NCI-H1436 treated with DMSO at 0.1 percent for 48 hours (cell line): ENCODE results near the gene ALDH1L1.

Experiments
- DNase-seq: peaks from one replicate; lab custom pipeline; 2025; lab: John Stamatoyannopoulos, UW

Gene ALDH1L1

GRCh38 chr3:126118591-126118990 is 61.8 kb downstream of the ALDH1L1 start:
- DNase-seq: no peak

DNA sequence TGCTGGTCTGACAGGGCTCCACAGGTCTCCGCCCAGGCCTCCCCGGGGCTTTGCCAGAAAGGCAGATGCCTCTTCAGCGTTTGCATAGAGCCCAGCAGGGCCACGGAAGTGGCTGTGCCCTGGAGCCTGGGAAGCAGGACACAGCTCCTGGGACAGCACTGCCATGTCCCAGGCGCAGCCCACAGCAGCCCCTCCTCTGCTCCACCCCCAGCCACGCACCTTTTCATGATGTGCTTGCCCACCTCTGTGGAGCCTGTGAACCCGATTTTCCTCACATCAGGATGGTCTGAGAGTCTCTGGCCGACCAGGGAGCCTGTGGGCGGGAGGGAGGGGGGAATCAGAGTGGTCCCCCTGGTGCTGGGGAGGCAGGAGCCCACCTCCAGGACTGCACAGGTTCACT is 62.6 kb downstream of the ALDH1L1 start:
- no peak for DNase-seq

DNA sequence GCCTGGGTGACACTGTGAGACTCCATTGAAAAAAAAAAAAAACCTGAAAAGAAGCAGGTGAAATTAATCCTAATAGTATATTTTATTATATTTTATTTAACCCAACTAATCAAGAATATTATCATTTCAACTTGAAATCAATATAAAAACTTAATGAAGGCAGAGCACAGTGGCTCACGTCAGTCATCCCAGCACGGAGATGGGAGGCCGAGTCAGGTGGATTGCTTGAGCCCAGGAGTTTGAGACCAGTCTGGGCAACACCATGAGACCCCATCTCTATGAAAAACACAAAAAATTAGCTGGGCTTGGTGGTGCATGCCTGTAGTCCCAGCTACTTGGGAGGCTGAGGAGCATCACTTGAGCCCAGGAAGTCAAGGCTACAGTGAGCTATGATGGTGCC is 63.2 kb downstream of the ALDH1L1 start:
- no peak for DNase-seq

- no peak for DNase-seq
Observed at GRCh38 chr3:126116526-126116925, 63.9 kb downstream of the ALDH1L1 start.

DNA sequence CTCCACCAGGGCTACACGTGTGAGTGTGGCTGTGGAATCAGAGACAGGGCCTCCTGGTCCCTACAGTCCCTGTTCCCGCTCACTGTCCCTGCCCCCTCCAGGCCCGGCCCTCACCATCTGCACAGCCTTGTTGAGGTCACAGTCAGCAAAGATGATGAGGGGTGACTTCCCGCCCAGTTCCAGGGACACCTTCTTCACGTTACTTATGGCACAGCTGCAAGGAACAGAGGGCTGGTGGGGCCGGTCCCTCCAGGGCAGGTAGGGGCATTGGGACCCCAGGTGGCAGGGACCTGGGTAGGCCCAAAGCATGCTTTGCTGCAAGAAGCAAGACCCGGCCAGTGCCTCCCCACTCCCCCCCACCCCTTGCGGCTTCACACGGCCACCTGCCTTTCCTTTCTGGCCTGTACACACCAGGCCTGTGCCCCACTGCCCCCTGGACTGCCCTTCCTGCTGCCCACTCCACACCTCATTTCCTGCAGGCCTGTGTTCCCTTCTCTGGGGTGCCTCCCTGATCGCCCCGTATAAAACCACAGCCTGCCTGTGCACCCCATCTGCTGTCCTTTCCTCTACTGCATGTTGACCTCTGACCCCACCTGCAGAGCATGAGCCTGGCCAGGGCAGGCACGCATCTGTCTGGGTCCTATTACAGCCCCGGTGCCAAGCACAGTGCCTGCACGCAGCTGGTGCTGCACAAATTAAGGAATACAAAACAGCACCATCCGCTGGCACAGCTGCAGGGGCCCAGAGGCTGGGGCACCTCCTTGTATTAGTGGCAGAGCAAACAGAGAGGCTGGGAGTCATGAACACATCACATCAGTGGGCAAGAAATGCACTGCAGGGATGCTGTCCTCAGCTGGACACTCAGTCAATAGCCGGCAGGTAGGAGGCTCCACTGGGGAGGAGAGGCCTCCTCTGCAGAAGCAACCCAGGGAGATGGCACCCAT is 65.7 kb downstream of the ALDH1L1 start:
- no peak for DNase-seq

DNA sequence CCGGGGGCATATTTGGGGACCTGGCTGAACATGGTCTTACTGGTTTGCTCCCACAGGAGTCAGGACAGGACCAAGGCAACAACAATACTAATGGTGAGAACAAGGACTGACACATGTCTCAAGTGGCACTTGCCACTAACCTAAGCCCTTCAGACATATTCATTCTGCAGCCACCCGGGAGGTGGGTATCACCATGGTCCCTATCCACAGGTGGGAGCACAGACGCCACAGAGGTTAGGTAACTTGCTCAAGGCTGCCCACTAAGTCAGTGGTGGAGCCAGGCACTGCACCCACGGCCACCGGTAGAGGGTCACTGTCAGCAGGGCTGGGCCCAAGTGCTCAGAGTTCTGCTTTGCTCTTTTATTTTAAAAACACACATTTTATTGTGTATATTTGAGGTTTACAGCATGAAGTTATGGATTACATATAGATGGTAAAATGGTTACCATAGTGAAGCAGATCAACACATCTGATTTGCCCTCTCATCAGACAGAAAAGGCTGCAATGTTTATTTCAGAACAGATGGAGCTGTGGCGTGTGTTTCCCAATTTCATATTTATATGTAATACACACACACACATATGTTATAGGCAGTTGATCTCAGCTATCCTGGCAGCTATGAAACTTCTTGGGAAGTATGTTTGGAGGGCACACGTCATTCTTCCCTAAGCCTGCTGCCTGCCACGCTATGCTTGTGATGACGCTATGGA is 66.5 kb downstream of the ALDH1L1 start:
- no peak for DNase-seq

DNA sequence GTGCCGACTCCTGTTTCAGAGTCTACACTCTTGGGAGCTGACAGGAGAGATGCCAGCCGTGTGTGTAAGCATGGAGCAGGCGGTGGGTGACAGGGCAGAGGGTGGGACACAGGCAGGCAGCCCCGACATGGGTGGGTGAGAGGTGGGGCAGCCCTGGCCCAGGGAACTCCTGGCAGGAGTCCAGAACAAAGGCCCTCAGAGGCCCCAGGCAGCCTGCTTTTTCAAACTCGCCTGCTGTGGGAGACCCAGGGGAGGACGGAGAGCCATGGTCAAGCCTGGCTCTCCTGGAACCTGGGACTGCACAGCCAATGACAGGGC is 67.2 kb downstream of the ALDH1L1 start:
- no peak for DNase-seq

DNA sequence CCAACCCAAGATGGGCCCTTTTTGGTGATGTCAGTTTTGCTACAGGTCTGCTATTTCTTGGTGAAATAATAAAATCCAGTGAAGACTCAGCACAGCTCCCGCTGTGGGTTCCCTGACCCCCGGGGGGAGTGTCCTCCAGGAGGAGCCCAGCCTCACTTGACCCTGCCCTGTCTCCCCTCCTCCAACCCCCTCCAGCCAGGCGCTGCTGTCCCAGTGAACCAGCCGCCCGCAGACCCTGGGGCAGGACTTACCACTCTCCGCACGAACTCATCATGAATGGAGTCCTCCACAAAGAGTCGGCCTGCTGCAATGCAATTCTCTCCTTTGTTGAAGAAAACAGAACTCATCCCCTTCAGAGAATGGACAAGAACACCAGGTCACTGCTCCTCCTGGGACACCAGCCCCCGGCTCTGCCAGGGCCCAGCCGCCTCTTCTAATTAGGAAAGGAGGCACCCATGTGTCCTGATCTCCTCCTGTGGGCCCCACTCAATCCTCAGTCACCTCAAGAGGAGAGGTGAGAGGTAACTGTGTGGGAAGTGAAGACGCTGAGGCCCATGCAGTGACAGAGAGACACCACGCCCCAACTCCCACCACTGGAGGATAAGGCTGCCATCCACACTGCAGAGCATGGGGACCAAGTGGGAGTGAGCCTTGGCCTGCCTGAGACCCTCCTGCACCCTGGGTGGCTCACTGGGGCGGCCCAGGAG is 67.7 kb downstream of the ALDH1L1 start:
- DNase-seq: no peak

DNA sequence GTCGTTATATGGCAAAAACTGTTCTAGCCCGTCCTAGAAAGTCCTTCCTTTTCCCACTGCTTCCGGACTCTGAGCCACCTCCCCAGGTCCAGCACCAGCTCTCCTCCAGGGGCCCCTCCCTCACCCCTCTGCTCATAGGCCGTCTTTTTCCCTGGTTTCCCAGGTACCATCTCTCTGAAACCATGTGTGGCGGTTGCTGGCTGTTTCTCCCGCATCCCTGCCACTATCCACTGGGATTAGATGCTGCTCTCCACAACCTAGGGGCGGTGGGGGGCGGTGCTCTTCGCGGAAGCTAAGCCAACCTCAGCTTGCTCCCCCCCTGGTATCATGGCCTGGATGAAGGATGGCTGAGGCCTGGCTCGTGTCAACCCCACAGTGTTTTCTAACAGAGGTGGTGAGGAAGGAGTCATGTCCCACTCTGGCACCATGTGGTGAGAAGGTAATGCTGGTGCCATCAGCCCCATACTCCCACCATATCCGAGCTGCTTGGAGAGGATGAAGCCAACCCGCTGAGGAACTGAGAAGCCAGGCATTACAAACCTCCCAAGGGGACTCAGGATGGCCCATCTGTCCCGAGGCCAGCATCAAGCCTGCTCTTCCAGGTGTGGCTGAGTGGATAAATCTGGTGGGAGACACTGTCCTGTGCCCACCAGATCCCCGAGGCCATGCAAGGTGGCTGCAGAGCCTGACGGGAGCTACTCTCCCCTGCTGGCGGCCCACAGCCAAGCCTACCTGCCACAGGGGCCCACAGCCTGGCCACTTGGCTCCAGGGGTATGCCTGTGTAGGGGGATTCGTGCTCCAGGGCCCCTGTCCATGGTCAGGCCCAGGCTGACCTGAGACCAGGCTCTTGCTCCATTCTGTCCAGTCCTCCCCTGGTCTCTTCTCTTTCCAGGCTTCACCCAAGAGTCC is 68.6 kb downstream of the ALDH1L1 start:
- no peak for DNase-seq

DNA sequence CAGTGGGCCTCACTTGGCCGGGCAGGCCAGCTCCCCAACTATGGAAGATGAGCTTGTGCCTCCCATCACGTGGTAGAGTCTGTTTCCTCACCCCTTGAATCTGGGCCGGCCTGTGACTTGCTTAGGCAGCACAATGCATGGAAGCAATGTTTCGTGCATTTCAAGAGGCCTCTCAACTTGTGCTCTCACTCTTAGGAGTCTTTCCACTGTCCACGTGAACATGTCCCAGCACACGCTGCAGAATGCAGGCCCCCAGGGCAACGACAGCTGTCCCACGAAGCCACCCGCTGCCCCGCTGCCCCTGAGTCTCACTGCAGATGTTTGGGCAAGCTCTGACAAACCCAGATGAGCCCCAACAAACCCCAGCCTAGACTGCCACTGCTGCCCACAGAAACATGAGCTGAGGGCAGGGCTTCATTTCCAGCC is 69.2 kb downstream of the ALDH1L1 start:
- DNase-seq: no peak

- DNase-seq: no peak
Observed at GRCh38 chr3:126110431-126111125, 69.8 kb downstream of the ALDH1L1 start.

GRCh38 chr3:126109880-126110235 is 70.5 kb downstream of the ALDH1L1 start:
- no peak for DNase-seq

DNA sequence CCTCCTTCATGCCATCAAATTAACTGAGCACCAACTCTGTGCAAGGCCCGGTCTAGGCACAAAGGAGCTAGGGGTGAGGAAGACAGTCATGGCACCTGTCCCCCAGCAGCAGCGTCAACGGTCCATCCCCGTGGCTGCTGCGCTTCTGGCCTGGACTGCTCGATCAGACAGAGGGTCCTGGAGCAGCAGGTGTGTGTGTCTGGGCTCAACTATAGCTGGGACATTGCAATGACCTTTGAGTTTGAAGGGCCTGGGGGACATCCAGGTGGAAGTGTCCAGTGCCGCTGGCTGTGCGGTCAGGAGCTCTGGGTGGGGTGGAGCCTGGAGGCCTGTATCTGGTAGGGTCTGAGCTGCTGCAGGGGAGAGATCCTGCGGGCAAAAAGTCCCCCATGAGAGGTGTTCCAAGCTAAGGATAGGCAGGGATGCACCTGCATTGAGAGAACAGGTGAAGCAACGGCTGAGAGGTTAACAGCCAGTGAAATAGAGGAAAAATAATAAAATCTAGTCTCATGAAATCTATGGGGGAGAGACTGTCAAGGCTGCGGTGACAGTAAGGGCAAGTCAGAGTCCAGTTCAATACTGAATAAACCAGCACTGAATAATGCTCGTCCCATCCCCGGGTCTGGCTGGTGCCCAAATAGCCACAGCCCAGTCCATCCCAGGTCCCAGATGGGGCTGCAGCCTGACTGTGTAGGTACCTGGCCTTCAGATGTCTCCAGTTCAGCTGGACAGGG is 71.1 kb downstream of the ALDH1L1 start:
- DNase-seq: no peak

- no peak for DNase-seq
Observed at GRCh38 chr3:126108676-126109050, 71.7 kb downstream of the ALDH1L1 start.

DNA sequence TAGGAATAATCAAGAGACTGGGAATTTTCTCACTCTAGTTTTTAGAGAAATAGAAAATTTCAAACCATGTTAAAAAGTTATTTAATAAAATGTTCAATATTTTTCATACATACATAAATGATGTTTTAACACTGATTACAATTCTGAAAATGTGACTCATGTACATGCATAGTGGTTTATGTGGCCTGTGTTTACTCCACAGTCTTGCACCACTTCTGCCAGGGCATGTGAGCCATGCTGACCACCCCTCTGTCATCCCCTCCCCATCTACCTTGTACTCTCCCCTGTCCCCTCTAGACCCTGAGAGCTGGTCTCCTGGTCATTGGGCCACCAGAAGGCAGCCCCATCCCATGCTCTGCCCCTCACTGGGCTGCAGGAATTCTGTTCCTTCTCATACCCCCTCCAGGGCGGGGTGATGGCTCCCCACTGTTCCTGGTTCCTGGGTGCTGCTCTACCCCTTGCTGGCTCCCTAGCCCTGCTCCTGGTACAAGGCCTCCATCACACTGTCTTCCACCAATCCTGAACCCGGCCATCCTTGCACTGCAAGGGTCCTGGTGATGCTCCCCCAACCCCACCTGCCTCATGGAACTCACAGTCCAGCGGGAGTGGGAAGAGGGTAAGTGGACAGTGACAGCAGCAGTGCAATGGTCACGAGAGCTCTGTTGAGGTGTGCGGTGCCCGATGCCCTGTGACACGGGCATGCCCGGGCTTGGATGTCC is 72.3 kb downstream of the ALDH1L1 start:
- no peak for DNase-seq

DNA sequence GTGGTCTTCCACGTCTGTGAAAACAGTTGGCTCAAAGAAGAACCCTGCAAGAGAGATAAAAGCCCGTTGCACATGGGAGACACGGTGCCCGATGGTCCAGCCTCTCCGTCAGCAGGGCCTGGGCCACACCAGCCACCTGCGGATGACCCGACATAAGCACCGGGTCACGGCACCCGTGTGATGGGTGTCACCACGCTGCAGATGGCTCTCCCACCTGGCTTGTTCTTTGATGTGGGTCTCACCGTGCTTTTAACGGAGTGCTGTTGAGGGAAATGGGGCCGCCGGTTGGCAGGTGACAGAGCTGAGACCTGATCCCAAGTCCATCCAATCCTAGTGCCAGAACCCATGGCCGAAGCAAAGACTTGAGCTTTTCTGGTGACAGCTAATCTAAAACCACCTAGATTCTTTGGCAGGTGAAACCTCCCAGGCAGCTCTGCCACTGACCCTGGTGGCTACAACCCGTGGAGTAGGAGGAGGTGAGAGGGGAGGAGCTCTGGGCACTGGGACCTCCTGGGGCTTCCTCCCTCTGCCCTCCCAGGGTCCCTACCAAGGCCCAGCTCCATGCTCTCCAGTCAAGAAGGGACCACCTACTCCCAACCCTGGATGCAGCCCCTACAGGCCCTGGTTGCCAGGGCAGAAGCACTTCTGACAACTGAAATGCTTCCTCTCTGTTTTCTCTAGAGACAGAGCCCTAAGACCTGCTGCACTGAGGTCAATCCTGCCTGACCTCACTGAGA is 73.0 kb downstream of the ALDH1L1 start:
- no peak for DNase-seq

GRCh38 chr3:126106336-126107202 is 73.8 kb downstream of the ALDH1L1 start:
- DNase-seq: no peak

GRCh38 chr3:126105691-126106187 is 74.6 kb downstream of the ALDH1L1 start:
- DNase-seq: no peak
